GM12878 (cell line): ENCODE measurements around the gene ACP4. TPM values are rescaled to one million over a fixed set of nuclear protein-coding genes. Genes with fewer than 3 reads are reported as not detected.
A peak's percentile ranks its signal among the peaks of the same experiment; 100 is the strongest.

ENCODE experiments used
- ATAC-seq: fragments of 200-7000 bp; cut with Tn5 transposase; 3 replicates; pipeline ENCODE4 v1.9.1; 2020; ENCODE audit warnings: mild to moderate bottlenecking, moderate library complexity
- BruUV-seq: library from RNA; stranded (reverse); fragments of 400-500 nt; replicated peaks from 2 replicates; lab custom pipeline; 2021; lab: Mats Ljungman, UMichigan
- CTCF ChIA-PET: fragments of 300-600 bp; sonication (Branson Sonifier 250); formaldehyde crosslinking; extraction: SDS; loops from one replicate; lab custom pipeline; 2021; ENCODE audit warnings: inconsistent platforms; lab: Yijun Ruan, JAX
- POLR2A ChIA-PET: fragments of 350-600 bp; formaldehyde crosslinking; extraction: SDS; loops from one replicate; lab custom pipeline; 2021; ENCODE audit warnings: inconsistent platforms; lab: Charles Lee
- RAD21 ChIA-PET: fragments of 300-600 bp; sonication (Branson Sonifier 250); formaldehyde crosslinking; loops from one replicate; lab custom pipeline; 2023; ENCODE audit warnings: antibody characterized with exemption; ENCODE audit not compliant: unreplicated experiment; lab: Charles Lee
- SMC1A ChIA-PET: fragments of 300-600 bp; sonication (Branson Sonifier 250); formaldehyde crosslinking; loops from one replicate; lab custom pipeline; 2023; ENCODE audit not compliant: unreplicated experiment, uncharacterized antibody; lab: Charles Lee
- DNase-seq: peaks from one replicate; pipeline ENCODE4 v3.0.0-alpha.2; 2011; ENCODE audit warnings: low read depth, low spot score
- FAIRE-seq: peaks from 3 replicates; lab custom pipeline; 2011; peaks lifted over from hg19 to GRCh38; lab: Jason Lieb, UNC
- H2AFZ ChIP-seq: 2 replicates; pipeline ENCODE4 v1.6.0; 2011; ENCODE audit warnings: low read depth, low read length, control low read depth; ENCODE audit not compliant: control insufficient read depth
- H3K27ac ChIP-seq: 2 replicates; pipeline ENCODE4 v1.5.1; 2011; ENCODE audit warnings: control low read depth; ENCODE audit not compliant: control insufficient read depth, insufficient read depth
- H3K27me3 ChIP-seq, 2 experiments: replicated peaks in 1 of 2; 2 replicates each; pipeline versions ENCODE4 v1.6.0 to v1.6.1; 2011; ENCODE audit warnings: low read length in 1 of 2; ENCODE audit not compliant: control insufficient read depth in 2 of 2, insufficient read depth in 2 of 2
- H3K36me3 ChIP-seq, 2 experiments: 2 replicates each; pipeline ENCODE4 v1.5.1; 2011; ENCODE audit warnings: low read length in 1 of 2; ENCODE audit not compliant: control insufficient read depth in 2 of 2, insufficient read depth in 2 of 2
- H3K4me1 ChIP-seq: 2 replicates; pipeline ENCODE4 v1.6.1; 2011; ENCODE audit warnings: mild to moderate bottlenecking, low read length, moderate library complexity, mixed read lengths; ENCODE audit not compliant: control insufficient read depth, insufficient read depth
- H3K4me2 ChIP-seq: 2 replicates; pipeline ENCODE4 v1.6.0; 2011; ENCODE audit warnings: control low read depth; ENCODE audit not compliant: control insufficient read depth, insufficient read depth
- H3K4me3 ChIP-seq: fragments of 200-600 bp; sonication (generic); 2 replicates; pipeline ENCODE4 v1.5.1; 2016
- H3K79me2 ChIP-seq: 2 replicates; pipeline ENCODE4 v1.6.0; 2011; ENCODE audit warnings: low read length; ENCODE audit not compliant: control insufficient read depth, insufficient read depth
- H3K9ac ChIP-seq: 2 replicates; pipeline ENCODE4 v1.8.0; 2011; ENCODE audit warnings: low read length, control low read depth, mixed read lengths; ENCODE audit not compliant: control insufficient read depth, insufficient read depth
- H3K9me3 ChIP-seq: replicated peaks from 3 replicates; pipeline ENCODE4 v1.5.1; 2011; ENCODE audit warnings: mild to moderate bottlenecking, low read length; ENCODE audit not compliant: control insufficient read depth, insufficient read depth
- H4K20me1 ChIP-seq: 2 replicates; pipeline ENCODE4 v1.6.0; 2011; ENCODE audit not compliant: control insufficient read depth, insufficient read depth
- ASH2L ChIP-seq: fragments of 300-600, 200-600 bp; sonication (generic); IDR thresholded peaks from 2 replicates; pipeline ENCODE4 v1.6.1; 2017; ENCODE audit warnings: low read depth, mild to moderate bottlenecking, borderline replicate concordance
- FOS ChIP-seq: IDR thresholded peaks from 3 replicates; pipeline ENCODE4 v1.6.1; 2011; ENCODE audit warnings: borderline replicate concordance; ENCODE audit not compliant: insufficient read length; ENCODE audit errors: extremely low read depth
- IKZF2 ChIP-seq, 2 experiments: fragments of 450-650 bp; IDR thresholded peaks; 2 replicates each; pipeline ENCODE4 v1.6.1; 2017; ENCODE audit warnings: mild to moderate bottlenecking in 2 of 2, moderate library complexity in 2 of 2
- MAX ChIP-seq: IDR thresholded peaks from 2 replicates; pipeline ENCODE4 v1.6.1; 2012; ENCODE audit warnings: low read depth, low read length, improper control_type of control experiment
- REST ChIP-seq: IDR thresholded peaks from 2 replicates; pipeline ENCODE4 v1.6.1; 2012; ENCODE audit warnings: mild to moderate bottlenecking, low read depth, low read length
- TCF12 ChIP-seq: IDR thresholded peaks from 2 replicates; pipeline ENCODE4 v1.6.1; 2011; ENCODE audit warnings: low read depth, mild to moderate bottlenecking, low read length
- ZBTB33 ChIP-seq: fragments of 450-650 bp; IDR thresholded peaks from 2 replicates; pipeline ENCODE4 v1.6.1; 2017; ENCODE audit warnings: mild to moderate bottlenecking
- WGBS: methylation state at CpG from one replicate; pipeline ENCODE4 v1.1.6; 2016; ENCODE audit warnings: low lambda C conversion rate; ENCODE audit not compliant: insufficient replicate concordance, insufficient coverage; ENCODE audit errors: missing lambda C conversion rate; 5-methylcytosine and 5-hydroxymethylcytosine counted together
- in situ Hi-C: fragments of 300-500 bp; cut with MboI; formaldehyde crosslinking; loops from 9 replicates; pipeline ENCODE4 v1.14.3; 2018; ENCODE audit warnings: mixed read lengths
- intact Hi-C: fragments of 100-400 bp; cut with micrococcal nuclease; formaldehyde crosslinking; loops from one replicate; pipeline ENCODE4 v1.14.2; 2022; ENCODE audit not compliant: unreplicated experiment
- polyA plus RNA-seq, 11 experiments: library from polyadenylated mRNA; depleted of rRNA in 4 of 11; unstranded in 6 of 11; stranded (reverse) in 5 of 11; fragments of >200 nt; fragmentation: Nextera tagmentation in 4 of 11; fragmentation: Illumina TruSeq in 1 of 11; extraction: Ambion mirVana in 4 of 11; extraction: Trizol in 1 of 11; gene quantifications; 1 replicate in 1 of 11; 2 replicates in 10 of 11; pipeline versions ENCODE4 v1.2.1 to v1.2.3, GENCODE V29; 2011 to 2016; ENCODE audit warnings: inconsistent platforms in 2 of 11, missing spikeins in 2 of 11, low read depth in 1 of 11
- total RNA-seq, 4 experiments: library from RNA; depleted of rRNA in 3 of 4; stranded (reverse); fragments of >200 nt in 3 of 4; fragmentation: Illumina TruSeq in 1 of 4; extraction: Trizol in 1 of 4; gene quantifications; 2 replicates each; pipeline versions ENCODE4 v1.2.1 to v1.2.3, GENCODE V29; 2013 to 2021
- TF ChIP-seq, protein P1 (sequence below): fragments of 450-650 bp; IDR thresholded peaks from 2 replicates; pipeline ENCODE4 v1.6.1; 2017; ENCODE audit warnings: mild to moderate bottlenecking, moderate library complexity
- TF ChIP-seq, protein P2 (sequence below): fragments of 150-350 bp; IDR thresholded peaks from 2 replicates; pipeline ENCODE4 v1.6.1; 2016; ENCODE audit warnings: low read depth, low read length

Gene ACP4
- total and polyA plus RNA-seq, 10 of the 15 experiments (the other 5 are each of a cell fraction or from before 2014, with no cell fraction given) = not detected

GRCh38 chr19:50820086-50820485, 29.9 kb downstream of the ACP4 start:
- Histone ChIP-seq H3K36me3 (no peaks in the 10 kb centered on the region), H3K9me3 (peaks cover 1% of the 10 kb centered on the region; the same call in 2 of the 3 replicates), H4K20me1 (no peaks in the 10 kb centered on the region), H3K79me2 (peaks cover 4% of the 10 kb centered on the region), H3K4me2 (peak overlapping the region; percentile 84), H3K4me1 (peaks cover 36% of the 10 kb centered on the region), H3K4me3 (peak overlapping the region; percentile 97), H3K9ac (0 out of 2 replicates have a peak overlapping the region, but pooled peaks have one; percentile 17), H3K27ac (peak overlapping the region; percentile 38; the same call in 1 of the 2 replicates), H2AFZ (peak overlapping the region; percentile 2), H3K27me3 (no peaks in the 10 kb centered on the region)
- SMC1A ChIA-PET = interaction anchor here (1.0 to 4.6 kb wide), 7 partner anchors 13 to 102 kb away, joined by 3 to 16 read pairs (median 4); no protein-coding TSS in a partner anchor
- CTCF ChIA-PET = interaction anchor here (0.9 to 2.7 kb wide), 7 partner anchors 15 to 102 kb away, joined by 4 to 15 read pairs (median 5); no protein-coding TSS in a partner anchor
- POLR2A ChIA-PET = interaction anchor here (0.7 to 2.9 kb wide), 8 partner anchors 15 to 478 kb away, joined by 3 to 19 read pairs (median 4); no protein-coding TSS in a partner anchor
- intact Hi-C loops (no loop called here), in situ Hi-C loops (no loop called here)
- no peak for ATAC-seq
- WGBS = under 1% methylated on average over 14 of the region's 15 CpGs
- TSS peak; percentile 91 for BruUV-seq
- no peak for DNase-seq
- RAD21 ChIA-PET = interaction anchor here (0.8 to 2.4 kb wide), 10 partner anchors 15 to 491 kb away, joined by 3 to 11 read pairs (median 4); partner anchors contain the start of gene KCNC3
- FAIRE-seq = peak; percentile 68
- TF ChIP-seq IKZF2 (IDR thresholded peaks at IDR 0.05) = no peak
- no peak for TF ChIP-seq ASH2L
- TF ChIP-seq, protein P1, sequence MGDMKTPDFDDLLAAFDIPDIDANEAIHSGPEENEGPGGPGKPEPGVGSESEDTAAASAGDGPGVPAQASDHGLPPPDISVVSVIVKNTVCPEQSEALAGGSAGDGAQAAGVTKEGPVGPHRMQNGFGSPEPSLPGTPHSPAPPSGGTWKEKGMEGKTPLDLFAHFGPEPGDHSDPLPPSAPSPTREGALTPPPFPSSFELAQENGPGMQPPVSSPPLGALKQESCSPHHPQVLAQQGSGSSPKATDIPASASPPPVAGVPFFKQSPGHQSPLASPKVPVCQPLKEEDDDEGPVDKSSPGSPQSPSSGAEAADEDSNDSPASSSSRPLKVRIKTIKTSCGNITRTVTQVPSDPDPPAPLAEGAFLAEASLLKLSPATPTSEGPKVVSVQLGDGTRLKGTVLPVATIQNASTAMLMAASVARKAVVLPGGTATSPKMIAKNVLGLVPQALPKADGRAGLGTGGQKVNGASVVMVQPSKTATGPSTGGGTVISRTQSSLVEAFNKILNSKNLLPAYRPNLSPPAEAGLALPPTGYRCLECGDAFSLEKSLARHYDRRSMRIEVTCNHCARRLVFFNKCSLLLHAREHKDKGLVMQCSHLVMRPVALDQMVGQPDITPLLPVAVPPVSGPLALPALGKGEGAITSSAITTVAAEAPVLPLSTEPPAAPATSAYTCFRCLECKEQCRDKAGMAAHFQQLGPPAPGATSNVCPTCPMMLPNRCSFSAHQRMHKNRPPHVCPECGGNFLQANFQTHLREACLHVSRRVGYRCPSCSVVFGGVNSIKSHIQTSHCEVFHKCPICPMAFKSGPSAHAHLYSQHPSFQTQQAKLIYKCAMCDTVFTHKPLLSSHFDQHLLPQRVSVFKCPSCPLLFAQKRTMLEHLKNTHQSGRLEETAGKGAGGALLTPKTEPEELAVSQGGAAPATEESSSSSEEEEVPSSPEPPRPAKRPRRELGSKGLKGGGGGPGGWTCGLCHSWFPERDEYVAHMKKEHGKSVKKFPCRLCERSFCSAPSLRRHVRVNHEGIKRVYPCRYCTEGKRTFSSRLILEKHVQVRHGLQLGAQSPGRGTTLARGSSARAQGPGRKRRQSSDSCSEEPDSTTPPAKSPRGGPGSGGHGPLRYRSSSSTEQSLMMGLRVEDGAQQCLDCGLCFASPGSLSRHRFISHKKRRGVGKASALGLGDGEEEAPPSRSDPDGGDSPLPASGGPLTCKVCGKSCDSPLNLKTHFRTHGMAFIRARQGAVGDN = peak; percentile 93
- no peak for TF ChIP-seq ZBTB33
- 0 out of 2 replicates have a peak, but pooled peaks have one; percentile 48 for TF ChIP-seq MAX
- TF ChIP-seq REST = no peak
- TF ChIP-seq TCF12 = peak; percentile 12; the same call in 1 of the 2 replicates
- no peak for TF ChIP-seq FOS
- TF ChIP-seq, protein P2, sequence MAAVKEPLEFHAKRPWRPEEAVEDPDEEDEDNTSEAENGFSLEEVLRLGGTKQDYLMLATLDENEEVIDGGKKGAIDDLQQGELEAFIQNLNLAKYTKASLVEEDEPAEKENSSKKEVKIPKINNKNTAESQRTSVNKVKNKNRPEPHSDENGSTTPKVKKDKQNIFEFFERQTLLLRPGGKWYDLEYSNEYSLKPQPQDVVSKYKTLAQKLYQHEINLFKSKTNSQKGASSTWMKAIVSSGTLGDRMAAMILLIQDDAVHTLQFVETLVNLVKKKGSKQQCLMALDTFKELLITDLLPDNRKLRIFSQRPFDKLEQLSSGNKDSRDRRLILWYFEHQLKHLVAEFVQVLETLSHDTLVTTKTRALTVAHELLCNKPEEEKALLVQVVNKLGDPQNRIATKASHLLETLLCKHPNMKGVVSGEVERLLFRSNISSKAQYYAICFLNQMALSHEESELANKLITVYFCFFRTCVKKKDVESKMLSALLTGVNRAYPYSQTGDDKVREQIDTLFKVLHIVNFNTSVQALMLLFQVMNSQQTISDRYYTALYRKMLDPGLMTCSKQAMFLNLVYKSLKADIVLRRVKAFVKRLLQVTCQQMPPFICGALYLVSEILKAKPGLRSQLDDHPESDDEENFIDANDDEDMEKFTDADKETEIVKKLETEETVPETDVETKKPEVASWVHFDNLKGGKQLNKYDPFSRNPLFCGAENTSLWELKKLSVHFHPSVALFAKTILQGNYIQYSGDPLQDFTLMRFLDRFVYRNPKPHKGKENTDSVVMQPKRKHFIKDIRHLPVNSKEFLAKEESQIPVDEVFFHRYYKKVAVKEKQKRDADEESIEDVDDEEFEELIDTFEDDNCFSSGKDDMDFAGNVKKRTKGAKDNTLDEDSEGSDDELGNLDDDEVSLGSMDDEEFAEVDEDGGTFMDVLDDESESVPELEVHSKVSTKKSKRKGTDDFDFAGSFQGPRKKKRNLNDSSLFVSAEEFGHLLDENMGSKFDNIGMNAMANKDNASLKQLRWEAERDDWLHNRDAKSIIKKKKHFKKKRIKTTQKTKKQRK = no peak
